HG03575 (cell line): Measurements from ENCODE around the gene CDC45.
"Not testable (repeated sequence)": the region's sequence is repeated elsewhere in the genome, so short reads cannot be mapped to it uniquely, and the experiment has no call there.

Experiments used
- ATAC-seq: cut with Tn5 transposase; IDR thresholded peaks from one replicate; pipeline ENCODE4 v1.9.1; 2021; ENCODE audit not compliant: unreplicated experiment, insufficient number of reproducible peaks, low FRiP score; ENCODE audit errors: extremely low read depth

CDC45 gene

DNA sequence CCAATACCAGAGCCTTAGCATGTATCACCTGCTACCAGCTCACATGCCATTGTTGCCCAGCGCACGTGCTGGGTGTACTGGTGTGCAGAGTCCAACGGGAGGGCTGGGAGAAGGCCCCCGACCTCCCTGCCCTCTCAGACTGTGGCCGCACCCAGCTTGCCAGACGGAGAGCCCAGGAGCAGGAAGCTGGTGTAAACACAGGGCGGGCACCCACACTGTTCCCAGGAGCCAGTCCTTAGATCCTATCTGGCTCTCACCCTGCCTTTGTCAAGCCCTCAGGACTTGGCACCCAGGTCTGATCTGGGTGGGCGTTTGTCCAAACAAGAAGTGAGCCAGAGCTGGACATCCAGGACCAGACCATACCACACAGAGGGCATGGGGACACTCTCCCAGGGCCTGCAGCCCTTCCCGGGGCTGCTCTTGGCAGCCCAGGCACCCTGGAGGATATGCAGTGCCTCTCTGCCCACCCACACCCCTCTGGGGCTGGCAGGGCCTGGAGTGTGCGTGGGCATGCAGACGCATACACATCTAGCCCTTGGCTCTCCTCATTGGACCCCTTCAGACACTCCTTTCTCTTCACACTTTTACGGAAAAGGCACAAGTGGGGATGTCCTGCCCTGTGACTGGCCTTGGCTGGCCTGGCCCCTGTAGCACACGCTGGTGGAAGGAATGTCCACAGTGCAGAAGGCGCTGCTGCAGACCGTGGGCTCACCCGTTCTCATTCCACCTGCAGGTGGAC is 64.4 kb downstream of the CDC45 start:
- ATAC-seq = no peak

DNA sequence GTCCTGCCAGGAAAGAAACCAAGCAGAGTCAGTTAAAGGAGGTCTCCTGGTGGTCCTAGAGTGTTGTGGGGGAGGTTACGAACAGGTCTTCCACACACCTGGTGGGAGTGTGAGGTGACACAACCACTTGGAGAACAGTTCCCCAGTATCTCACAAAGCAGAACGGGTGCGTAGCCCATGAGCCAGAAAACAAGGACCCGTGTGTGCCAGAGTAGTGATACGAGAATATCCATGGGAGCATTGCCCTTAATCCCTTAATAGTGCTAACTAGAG is 66.2 kb downstream of the CDC45 start:
- ATAC-seq = no peak

DNA sequence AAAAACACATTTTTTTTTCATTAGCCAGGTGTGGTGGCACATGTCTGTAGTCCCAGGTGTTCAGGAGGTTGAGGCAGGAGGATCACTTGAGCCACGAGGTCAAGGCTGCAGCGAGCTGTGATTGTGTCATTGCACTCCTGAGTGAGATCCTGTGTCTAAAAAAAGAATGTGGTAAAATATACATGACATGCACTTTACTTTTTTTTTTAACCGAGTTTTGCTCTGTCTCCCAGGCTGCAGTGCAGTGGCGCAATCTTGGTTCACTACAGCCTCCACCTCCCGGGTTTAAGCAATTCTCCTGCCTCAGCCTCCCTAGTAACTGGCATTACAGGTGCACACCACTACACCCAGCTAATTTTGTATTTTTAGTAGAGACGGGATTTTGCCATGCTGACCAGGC is 67.0 kb downstream of the CDC45 start:
- no peak for ATAC-seq

DNA sequence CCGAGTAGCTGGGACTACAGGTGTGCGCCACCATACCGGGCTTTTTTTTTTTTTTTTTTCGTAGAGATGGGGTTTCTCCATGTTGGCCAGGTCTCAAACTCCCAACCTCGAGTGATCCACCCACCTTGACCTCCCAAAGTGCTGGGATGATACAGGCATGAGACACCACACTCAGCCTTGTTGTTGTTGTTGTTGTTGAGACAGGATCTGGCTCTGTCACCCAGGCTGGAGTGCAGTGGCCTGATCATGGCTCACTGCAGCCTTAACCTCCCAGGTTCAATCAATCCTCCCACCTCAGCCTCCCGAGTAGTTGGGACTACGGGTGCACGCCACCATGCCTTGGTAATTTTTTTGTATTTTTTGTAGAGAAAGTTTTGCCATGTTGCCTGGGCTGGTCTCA is 67.9 kb downstream of the CDC45 start:
- no peak for ATAC-seq

DNA sequence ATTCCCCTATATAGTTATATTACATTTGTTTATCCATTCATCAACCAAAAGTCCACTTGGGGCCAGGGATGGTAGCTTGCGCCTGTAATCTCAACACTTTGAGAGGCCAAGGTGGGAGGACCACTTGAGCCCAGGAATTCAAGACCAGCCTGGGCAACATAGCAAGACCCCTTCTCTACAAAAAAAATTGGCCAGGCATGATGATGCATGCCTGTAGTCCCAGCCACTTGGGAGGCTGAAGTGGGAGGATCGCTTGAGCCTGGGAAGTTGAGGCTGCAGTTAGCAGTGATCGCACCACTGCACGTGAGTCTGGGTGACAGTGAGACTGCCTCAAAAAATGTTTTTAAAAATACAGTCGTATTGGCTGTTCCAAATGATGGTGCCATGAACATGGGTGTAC is 68.7 kb downstream of the CDC45 start:
- ATAC-seq = not testable (repeated sequence)

DNA sequence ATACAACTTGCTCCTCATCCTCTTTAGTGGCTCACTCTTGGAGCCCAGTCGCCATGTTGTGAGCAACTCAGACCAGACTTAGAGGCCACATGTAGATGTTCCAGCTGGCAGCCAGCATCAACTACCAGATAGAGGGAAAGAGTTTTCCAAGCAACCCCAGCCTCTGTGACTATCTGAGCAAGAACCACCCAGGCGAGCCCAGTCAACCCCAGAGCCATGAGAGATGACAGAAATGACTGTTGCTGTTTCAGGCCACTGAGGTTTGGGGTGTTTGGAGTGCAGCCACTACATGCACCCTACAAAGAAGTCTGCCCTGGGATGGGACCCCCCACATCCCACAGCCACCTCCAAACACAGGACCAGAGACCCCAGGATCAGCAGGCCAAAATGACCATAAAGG is 69.2 kb downstream of the CDC45 start:
- ATAC-seq = no peak

DNA sequence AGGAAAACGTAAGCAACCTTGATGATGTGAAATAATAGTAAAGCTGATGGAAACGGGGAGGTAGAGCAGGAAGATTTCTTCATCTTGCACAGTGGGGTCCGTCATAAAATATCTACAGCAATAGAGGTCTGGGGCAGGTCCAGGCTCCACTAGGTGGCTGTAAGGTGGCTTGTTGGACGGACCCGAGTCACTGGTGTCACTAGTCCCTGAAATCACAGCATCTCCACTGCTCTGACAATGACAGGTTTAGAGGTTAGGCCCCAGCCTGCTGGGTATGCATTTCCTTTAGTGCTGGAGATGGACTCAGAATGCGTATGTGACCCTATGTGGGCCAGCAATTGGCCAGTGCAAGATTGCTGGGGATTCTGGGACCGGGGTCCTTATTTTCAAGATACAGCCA is 69.7 kb downstream of the CDC45 start:
- ATAC-seq = no peak

DNA sequence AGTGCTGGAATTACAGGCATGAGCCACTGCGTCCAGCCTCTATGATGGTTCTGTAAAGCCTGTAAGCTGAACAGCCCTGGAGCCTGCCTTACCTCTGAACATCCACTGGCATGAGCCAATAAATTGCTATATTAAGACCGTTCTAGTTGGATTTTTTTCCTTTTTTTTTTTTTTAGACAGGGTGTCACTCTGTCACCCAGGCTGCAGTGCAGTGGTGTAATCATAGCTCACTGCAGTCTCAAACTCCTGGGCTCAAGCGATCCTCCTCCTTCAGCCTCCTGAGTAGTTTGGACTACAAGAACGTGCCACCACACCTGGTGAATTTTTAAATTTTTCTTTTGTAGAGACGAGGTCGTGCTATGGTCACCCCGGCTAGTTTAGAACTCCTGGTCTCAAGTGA is 70.7 kb downstream of the CDC45 start:
- ATAC-seq = no peak

DNA sequence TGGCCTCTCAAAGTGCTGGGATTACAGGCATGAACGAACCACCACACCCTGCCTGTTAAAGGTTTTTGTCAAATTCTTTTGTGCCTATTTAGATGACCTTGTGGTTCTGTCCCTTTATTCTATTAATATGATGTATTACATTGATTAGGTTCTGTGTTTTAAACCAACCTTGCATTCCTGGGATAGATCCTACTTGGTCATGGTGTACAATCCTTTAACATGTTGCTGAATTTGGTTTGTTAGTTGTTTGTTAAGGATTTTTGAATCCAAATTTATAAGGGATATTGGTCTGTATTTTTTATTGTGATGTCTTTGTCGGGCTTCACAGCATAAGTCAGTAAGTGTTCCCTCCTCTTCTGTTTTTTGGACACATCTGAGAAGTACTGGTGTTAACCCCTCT is 73.5 kb downstream of the CDC45 start:
- no peak for ATAC-seq

DNA sequence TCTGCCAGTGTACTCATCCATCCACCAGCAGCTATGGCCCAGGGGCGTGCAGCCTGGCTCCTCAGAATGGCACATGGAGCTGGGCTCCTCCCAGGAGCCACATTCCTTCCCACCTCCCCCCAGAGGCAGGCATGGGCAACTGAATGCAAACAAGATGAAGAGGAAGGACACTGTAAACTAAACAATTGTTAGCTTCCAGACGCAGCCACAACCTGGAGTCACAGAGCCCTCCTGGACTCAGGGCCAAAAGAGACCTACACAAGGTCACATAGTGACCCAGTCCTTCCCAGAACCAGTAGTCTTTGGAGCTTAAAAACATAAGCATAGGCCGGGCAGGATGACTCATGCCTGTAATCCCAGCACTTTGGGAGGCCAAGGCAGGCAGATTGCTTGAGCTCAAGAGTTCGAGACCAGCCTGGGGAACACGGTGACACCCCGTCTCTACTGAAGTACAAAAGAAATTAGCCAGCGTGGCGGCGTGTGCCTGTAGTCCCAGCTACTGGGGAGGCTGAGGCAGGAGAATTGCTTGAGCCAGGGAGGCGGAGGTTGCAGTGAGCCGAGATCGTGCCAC is 75.2 kb downstream of the CDC45 start:
- no peak for ATAC-seq

DNA sequence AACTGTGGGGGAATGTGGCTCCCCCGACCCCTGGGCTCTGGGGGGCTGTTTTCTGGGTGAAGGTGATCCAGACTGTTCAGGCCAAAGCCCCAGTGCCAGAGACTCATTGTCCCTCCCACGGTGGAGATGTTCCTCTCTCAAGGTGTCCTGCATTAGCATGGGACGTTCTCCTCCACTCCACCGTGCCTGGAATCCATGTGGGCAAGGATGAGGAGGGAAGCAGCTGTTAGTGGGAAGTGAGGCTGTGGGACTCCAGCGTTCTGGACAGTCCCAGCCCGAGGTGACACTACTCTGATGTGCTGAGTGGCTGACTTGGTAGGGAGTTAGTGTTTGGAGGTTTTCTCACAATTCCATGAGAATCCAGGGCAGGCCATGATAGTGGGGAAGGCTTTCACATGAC is 75.9 kb downstream of the CDC45 start:
- ATAC-seq = no peak

DNA sequence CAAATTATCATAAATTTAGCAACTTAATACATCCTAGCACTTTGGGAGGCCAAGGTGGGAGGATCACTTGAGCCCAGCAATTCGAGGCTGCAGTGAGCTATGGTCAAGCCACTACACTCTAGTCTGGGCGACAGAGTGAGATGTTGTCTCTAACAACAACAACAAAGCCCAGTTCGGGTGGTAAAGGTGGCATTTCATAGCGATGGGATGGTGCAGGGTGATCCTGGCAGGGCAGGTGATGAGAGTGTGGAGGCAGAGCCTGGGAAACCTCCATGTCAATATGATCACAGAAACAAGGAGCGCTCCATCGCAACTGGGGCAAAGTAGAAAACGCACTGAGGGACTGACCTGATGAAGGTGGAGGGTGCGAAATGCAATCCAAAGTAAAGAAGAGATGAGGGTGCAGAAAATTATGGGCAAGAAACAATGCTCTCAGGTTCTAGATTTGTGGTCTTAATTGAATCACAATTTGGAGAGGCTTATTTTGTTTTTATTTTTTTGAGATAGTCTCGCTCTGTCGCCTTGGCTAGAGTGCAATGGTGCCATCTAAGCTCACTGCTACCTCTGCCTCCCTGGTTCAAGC is 77.3 kb downstream of the CDC45 start:
- no peak for ATAC-seq

DNA sequence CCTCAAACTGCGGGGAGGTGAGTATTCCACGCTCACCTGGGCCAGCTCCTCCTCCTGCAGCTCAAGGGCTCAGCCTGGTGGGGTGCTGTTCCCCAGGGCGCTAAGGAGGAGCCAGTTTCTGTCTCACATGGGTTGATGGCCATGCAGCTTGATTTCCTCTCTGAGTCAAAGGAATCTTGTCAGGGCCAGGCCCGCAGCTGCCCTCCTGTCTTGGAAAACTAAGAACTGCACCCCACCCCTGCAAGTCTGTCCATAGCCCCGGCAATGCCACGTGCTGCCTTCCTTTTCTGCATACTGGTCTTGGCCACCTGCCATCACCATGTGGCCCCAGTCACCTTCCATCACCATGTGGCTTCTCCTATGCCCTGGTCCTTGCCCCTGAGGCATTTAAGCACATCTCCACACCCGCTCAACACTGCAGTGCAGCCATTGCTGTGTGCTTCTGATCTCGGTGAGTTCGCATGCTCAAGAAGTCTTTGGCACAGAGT is 79.6 kb downstream of the CDC45 start:
- ATAC-seq = no peak

DNA sequence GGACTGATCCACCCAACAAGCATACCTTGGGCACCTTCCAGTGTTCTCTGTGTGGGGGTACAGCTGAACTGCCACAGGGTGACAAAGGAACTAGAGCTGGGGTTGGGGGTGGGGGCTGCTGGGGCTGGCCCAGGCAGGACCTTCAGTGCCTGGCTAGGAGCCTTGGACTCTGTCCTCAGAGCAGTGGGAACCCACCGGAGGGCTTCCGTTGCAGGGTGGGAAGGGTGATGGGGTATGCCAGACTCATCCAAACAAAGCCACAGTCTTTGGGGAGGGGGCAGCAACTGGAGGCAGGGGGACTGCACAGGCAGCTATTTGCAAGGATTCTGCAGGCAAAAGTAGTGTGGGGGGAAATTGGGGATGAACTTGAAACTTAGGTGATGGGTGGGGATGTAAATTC is 80.2 kb downstream of the CDC45 start:
- no peak for ATAC-seq

DNA sequence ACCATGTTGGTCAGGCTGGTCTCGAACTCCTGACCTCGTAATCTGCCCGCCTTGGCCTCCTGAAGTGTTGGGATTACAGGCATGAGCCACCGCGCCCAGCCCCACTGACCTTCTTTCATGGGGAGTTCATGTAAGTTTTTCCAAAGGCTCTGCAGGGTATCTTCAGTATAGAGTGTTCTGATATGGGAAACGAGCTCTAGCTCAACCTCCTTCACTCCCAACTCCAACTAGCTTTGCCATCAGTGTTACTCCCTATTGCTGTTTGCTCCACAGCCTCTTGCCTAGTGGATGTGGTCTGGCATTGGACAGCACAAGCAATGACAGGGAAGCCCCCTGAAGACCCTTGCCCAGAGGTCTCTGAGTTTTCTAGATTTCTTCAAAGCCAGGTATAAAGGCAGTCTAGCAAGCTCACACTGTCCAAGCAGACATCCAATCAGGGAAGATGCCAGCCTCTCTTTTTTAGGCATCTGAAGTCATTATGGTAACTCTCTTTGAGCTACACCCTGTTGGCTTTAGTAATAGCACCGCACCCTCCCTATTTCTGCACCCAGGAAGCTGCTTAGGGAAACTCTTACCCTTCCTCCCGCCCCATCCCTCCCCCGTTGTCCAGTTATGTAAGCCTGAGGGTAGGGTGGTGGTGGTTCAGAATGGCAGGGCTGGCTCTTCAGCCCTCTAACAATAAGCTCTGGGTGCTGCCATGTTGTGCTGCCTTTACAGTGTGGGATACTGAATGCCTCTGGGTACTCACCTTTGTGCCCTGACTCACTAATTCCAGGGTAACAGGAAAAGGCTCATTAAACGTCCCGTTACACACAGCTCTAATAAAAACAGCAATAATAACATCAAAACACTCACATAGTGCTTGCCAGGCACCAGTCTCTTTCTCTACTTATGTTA is 85.9 kb downstream of the CDC45 start:
- ATAC-seq = no peak

DNA sequence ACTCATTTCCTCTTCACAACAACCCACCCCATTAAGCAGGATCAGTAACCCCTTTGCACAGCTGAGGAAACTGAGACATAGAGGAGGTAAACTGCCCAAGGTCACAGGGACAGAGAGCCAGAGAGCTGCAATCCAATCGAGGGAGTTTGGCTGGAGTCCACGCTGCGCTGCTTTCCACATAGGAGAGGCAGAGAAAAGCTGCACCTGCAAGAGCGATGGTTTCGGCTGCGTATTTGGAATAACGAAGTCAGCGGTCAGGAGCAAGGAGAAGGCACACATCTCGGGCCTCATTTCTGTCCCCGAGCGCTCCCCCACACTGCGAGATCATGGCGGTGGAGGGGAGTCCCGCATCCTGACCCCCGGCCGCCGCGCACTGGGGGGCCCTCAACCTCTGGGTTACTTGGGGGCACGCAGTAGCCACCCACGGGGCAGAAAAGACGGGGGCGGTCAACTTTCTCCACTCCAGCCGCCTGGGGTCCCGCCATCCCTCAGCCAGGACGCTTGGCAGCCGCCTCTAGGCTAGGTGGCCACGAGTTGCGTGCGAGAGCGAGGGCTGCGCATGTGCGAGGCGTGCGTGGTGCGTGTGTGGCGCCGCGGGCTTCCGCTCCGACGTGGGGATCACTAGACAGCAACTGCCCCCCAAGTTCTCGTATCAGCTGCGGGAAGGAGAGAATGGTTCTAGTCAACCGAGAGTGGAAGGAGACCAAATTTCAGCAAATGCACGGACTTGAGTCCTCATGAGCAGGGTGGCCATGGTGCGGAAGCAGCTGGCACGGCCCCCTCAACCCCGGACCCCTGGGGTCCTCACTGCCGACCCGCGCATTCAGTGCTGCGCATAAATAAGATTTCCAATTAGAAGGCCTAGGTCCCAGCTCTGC is 86.8 kb downstream of the CDC45 start:
- no peak for ATAC-seq

DNA sequence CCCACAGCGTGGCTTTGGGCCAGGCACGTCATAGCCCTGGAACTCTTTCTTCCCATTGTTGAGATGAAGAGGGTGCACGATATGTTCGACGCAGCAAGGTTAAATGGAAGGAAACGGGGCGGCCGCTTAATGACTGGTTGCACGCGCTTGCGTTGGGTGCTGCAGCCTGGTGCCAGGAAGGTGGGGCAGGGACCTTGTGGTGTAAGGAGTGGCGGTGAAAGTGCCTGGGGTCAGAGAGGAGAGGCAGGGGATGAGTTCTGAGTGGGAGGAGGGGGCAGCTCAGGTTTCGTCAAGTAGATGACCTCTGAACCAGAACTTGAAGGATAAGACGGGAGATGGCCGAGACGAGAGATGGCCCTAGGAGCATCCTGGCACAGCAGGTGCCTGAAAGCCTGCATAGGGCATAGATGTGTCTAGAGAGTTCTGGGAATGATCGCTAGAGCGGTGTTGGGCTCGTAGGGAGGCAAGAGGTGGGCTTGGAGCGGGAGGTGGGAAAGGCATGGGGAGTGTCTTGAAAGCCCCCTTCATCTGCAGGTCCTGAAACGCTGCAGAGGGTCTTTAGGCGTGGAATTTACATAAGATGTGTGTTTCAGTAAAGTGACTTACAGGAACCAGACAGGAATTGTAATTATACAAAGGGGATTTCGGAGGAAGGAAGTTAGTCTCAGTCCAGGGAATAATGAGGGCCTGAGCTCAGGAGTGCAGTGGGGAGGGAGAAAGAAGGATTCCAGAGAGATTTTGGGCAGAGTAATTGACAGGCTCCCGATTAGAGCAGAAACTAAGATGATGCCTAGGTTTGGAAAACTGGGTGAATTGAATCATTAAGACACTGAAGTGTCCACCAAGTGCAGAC is 87.7 kb downstream of the CDC45 start:
- no peak for ATAC-seq
